ENCODE data around the gene DIP2B. TPM values are rescaled to one million over a fixed set of nuclear protein-coding genes. Genes with fewer than 3 reads are reported as not detected.

The DIP2B gene
- total RNA-seq, 2 experiments from 2014 or later: 21.2 to 23.7 TPM

DNA sequence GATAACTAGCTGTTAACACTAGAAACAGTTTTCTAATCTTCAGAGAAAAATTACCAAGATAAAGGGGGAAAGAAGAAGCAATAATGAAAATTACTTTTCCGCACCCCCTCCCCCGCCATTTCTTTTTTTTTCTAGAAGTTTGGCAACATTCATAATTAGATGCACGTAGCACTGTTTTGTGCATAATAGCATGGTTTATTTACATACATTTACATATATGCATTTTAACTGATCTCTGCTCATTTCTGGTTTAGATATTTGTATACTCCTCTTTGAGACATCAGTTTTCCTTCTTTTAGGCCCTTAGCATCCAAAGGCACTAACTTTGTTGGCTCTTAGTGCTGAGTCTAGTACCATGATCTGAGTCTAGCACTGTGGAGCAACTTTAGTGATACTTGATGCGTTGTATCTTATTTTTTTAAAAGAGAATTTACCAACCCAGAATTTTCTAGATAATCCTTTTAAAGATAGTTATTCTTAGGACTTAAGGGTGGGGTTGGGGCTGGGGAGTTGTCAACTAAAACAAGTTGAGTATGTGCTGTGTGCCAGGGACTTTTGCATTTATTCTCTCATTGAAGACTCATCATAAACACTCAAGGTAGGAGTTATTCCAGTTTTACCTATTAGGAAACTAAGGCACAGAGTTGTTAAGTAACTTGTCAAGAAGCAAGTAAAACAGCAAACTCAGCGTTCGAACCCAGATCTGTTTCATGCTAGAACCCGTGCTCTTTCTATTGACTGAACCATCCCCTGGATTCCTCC lies 110.5 kb downstream of the DIP2B start:
- no peaks in the 10 kb centered on the region for H3K27me3 Mint-ChIP-seq
- POLR2A ChIA-PET: interaction anchor here (1.0 kb wide), 1 partner anchor 111 kb away, joined by 3 read pairs; the partner anchor contains the start of gene DIP2B
- intact Hi-C loops (cut with micrococcal nuclease): no loop called here

DNA sequence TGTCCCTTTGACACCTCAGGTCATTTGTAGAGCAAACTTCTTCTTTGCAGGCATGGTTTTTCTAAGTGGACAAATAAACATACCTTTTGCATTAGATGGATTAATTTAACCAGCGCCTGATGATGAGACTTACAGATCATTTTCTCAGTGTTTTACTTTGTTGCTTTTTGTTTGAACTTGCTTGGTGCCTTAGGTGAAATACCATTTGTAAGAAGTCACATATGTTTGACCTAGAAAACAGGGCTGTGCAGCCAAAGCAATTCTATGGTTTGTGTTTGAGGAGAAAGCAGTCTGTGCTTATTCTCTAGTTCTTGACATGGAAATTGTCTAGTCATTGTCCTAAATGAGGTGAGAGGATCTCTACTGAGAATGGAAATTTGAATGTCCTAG lies 111.1 kb downstream of the DIP2B start:
- no peak overlapping the region for H3K27ac Mint-ChIP-seq
- no peak for DNase-seq
- no peaks in the 10 kb centered on the region for H3K9me3 Mint-ChIP-seq
- ChIA-PET CTCF (interaction anchor here (0.7 to 1.1 kb wide), 2 partner anchors 9 to 22 kb away, joined by 3 read pairs; no protein-coding TSS in a partner anchor), POLR2A (no interaction called here)
- H3K27me3 Mint-ChIP-seq: no peaks in the 10 kb centered on the region
- H3K4me3 Mint-ChIP-seq: no peak overlapping the region
- H3K36me3 Mint-ChIP-seq (ENCODE audit: low read depth): peaks cover 2% of the 10 kb centered on the region
- ATAC-seq: no peak
- intact Hi-C loops (cut with micrococcal nuclease): no loop called here
- TF ChIP-seq, protein P1, sequence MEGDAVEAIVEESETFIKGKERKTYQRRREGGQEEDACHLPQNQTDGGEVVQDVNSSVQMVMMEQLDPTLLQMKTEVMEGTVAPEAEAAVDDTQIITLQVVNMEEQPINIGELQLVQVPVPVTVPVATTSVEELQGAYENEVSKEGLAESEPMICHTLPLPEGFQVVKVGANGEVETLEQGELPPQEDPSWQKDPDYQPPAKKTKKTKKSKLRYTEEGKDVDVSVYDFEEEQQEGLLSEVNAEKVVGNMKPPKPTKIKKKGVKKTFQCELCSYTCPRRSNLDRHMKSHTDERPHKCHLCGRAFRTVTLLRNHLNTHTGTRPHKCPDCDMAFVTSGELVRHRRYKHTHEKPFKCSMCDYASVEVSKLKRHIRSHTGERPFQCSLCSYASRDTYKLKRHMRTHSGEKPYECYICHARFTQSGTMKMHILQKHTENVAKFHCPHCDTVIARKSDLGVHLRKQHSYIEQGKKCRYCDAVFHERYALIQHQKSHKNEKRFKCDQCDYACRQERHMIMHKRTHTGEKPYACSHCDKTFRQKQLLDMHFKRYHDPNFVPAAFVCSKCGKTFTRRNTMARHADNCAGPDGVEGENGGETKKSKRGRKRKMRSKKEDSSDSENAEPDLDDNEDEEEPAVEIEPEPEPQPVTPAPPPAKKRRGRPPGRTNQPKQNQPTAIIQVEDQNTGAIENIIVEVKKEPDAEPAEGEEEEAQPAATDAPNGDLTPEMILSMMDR (IDR thresholded peaks at IDR 0.05): no peak
- H3K4me1 Mint-ChIP-seq (ENCODE audit: low read depth): peaks cover 35% of the 10 kb centered on the region

More for the DNA sequence above, 110.5 kb downstream of the DIP2B start:
- ATAC-seq: no peak
- CTCF ChIA-PET: interaction anchor here (0.6 kb wide), 1 partner anchor 63 kb away, joined by 3 read pairs; no protein-coding TSS in a partner anchor
- no peak for DNase-seq
- Mint-ChIP-seq H3K9me3 (no peaks in the 10 kb centered on the region), H3K36me3 (ENCODE audit: low read depth) (peaks cover 2% of the 10 kb centered on the region), H3K4me1 (ENCODE audit: low read depth) (peaks cover 29% of the 10 kb centered on the region), H3K4me3 (no peak overlapping the region), H3K27ac (no peak overlapping the region)
- TF ChIP-seq, protein P1 (IDR thresholded peaks at IDR 0.05): no peak

DNA sequence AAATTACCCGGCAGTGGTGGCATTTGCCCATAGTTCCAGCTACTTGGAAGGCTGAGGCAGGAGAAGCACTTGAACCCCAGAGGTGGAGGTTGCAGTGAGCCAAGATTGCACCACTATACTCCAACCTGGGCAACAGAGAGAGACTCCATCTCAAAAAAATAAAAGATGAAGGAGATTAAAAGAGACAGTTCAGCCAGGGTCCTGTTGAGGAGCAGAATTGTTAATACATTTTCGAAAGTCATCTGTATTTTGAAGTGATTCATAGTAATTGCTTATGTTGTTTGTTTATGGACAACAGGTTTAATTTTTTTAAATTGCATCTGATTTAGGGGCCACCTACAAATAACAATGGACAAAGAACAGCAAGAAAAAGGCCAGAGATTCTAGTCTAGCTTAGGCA lies 112.9 kb downstream of the DIP2B start:
- Mint-ChIP-seq H3K27me3 (no peaks in the 10 kb centered on the region), H3K27ac (no peak overlapping the region), H3K4me3 (no peak overlapping the region), H3K4me1 (ENCODE audit: low read depth) (peaks cover 47% of the 10 kb centered on the region), H3K9me3 (no peaks in the 10 kb centered on the region), H3K36me3 (ENCODE audit: low read depth) (no peaks in the 10 kb centered on the region)
- ATAC-seq (no peak), DNase-seq (no peak)
- TF ChIP-seq, protein P1 (IDR thresholded peaks at IDR 0.05): no peak
- POLR2A ChIA-PET: no interaction called here
- CTCF ChIA-PET: no interaction called here
- intact Hi-C loops (cut with micrococcal nuclease): no loop called here

DNA sequence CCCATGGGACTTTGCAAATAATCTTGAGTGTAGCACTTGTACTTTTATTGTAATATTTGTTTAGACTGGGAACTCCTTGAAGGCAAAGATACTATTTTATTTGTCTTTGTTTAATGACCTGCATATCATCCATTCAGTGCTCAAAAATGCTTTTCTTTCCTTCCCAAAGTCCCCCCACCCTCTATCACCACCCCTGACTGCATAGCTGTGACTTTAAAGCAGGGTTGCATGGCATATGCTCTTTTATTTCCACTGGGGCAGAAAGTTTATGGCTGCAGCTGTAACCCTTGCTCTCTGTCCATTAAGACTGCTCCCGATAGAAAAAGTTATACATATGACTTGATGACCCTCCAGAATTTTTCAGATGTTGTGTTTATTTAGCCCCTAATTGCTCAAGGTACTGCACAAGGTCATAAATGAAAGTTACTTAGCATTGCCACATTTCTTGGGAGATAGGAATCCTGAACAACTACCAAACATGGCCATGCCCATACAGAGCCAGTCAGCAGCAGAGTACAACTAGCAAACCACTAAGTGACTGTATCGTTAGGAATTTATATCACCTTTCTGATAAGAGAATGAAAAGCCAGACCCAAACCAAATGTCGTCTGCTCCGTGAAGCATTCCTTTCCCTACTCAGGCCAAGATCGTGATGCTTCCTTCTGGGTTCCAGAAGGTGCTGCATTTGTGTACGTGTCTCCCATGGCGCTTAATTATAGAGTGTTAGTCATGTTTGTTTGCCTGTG lies 114.3 kb downstream of the DIP2B start:
- H3K36me3 Mint-ChIP-seq (ENCODE audit: low read depth): no peaks in the 10 kb centered on the region
- TF ChIP-seq, protein P1 (IDR thresholded peaks at IDR 0.05): no peak
- ATAC-seq: no peak
- CTCF ChIA-PET: no interaction called here
- intact Hi-C loops (cut with micrococcal nuclease): no loop called here
- peak overlapping the region; percentile 31 for H3K27ac Mint-ChIP-seq
- peaks cover 53% of the 10 kb centered on the region for H3K4me1 Mint-ChIP-seq (ENCODE audit: low read depth)
- no peaks in the 10 kb centered on the region for H3K9me3 Mint-ChIP-seq
- no peak for DNase-seq
- no peak overlapping the region for H3K4me3 Mint-ChIP-seq
- POLR2A ChIA-PET: interaction anchor here (2.0 kb wide), 1 partner anchor 13 kb away, joined by 5 read pairs; no protein-coding TSS in a partner anchor
- no peaks in the 10 kb centered on the region for H3K27me3 Mint-ChIP-seq

DNA sequence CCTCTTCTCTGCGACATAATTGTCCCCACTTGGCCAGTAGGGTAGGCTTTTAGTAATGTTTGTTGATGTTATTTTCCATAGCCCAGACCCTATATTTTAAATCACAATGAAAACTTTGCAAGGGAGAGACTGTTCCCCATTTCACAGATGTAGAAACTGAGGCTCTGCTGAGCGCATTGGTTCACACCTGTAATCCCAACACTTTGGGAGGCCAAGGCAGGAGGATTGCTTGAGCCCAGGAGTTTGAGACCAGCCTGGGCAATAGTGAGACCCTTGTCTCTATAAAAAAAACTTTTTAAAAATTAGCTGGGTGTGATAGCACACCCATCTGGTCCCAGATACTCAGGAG lies 114.8 kb downstream of the DIP2B start:
- TF ChIP-seq, protein P1 (IDR thresholded peaks at IDR 0.05): no peak
- no peak overlapping the region for H3K4me3 Mint-ChIP-seq
- CTCF ChIA-PET: interaction anchor here (0.5 to 1.8 kb wide), 3 partner anchors 20 to 115 kb away, joined by 3 to 8 read pairs (median 3); partner anchors contain the start of gene DIP2B

More for the DNA sequence above, 114.8 kb downstream of the DIP2B start:
- H3K9me3 Mint-ChIP-seq: no peaks in the 10 kb centered on the region
- intact Hi-C loops (cut with micrococcal nuclease): no loop called here
- peaks cover 57% of the 10 kb centered on the region for H3K4me1 Mint-ChIP-seq (ENCODE audit: low read depth)
- H3K27ac Mint-ChIP-seq: peak overlapping the region; percentile 31
- no peaks in the 10 kb centered on the region for H3K36me3 Mint-ChIP-seq (ENCODE audit: low read depth)
- POLR2A ChIA-PET: interaction anchor here (0.7 to 2.3 kb wide), 4 partner anchors 13 to 106 kb away, joined by 3 to 6 read pairs (median 4); no protein-coding TSS in a partner anchor
- DNase-seq: no peak
- no peak for ATAC-seq
- no peaks in the 10 kb centered on the region for H3K27me3 Mint-ChIP-seq

Measured in activated CD8-positive, alpha-beta T cell treated with anti-CD3 and anti-CD28 coated beads for 36 hours (primary cell).